Epithelial cell of esophagus (primary cell): ENCODE measurements around the gene SPHK2.

Source experiments
- DNase-seq: peaks from one replicate; pipeline ENCODE4 v3.0.0; 2010; ENCODE audit warnings: low read depth
- H3K4me3 ChIP-seq: 2 replicates; pipeline ENCODE4 v1.5.1; 2011; ENCODE audit warnings: mild to moderate bottlenecking, low read length, control low read depth
- TF ChIP-seq, protein P1 (sequence below): IDR thresholded peaks from 2 replicates; pipeline ENCODE4 v1.5.1; 2011; ENCODE audit warnings: low read depth, mild to moderate bottlenecking, low read length, control low read depth, inconsistent platforms; ENCODE audit not compliant: insufficient read depth; ENCODE audit errors: missing control alignments

The SPHK2 gene

DNA sequence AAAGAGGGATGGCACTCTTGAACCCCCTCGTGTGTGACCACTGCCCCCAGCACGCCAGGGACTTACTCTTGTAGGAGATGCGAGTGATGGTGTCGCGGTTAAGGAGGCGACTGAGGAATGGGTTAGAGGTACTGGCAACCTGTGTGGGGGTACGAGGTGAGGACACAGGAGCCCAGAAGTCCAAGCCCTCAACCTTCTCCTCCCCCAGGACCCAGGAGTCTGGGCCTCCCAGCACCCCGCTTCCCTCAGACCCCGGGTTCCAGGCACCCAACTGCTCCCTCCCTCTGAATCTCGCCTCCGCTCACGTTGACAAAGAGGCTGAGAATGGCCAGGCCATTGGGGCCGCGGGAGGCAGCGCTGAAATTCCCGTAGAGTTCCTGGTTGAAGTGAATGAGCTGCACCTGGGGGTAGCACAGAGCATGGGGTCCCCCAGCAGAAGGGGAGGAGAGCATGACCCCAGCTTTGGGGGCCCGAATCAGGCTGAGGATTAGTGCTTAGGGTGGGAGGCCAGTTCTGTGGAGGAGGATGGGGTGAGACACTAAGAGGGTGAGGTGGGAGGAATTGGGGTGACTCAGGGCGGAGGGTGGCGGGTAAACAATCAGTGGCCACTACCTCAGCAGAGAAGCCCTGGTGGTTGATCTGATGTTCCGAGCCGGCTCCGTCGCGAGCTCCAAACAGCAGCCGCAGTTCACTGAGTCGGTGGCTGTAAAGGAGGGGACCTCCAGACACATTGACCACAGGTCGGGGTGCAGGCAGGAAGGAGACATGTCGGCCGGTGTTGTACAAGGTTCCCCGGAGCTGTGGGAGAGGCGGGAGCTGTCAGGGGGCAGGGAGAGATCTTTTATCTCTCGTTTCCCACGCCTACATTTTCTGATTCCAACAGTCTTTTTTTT, 20.4 kb downstream of the SPHK2 start:
- no peak for DNase-seq
- TF ChIP-seq, protein P1, sequence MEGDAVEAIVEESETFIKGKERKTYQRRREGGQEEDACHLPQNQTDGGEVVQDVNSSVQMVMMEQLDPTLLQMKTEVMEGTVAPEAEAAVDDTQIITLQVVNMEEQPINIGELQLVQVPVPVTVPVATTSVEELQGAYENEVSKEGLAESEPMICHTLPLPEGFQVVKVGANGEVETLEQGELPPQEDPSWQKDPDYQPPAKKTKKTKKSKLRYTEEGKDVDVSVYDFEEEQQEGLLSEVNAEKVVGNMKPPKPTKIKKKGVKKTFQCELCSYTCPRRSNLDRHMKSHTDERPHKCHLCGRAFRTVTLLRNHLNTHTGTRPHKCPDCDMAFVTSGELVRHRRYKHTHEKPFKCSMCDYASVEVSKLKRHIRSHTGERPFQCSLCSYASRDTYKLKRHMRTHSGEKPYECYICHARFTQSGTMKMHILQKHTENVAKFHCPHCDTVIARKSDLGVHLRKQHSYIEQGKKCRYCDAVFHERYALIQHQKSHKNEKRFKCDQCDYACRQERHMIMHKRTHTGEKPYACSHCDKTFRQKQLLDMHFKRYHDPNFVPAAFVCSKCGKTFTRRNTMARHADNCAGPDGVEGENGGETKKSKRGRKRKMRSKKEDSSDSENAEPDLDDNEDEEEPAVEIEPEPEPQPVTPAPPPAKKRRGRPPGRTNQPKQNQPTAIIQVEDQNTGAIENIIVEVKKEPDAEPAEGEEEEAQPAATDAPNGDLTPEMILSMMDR, result no peak

DNA sequence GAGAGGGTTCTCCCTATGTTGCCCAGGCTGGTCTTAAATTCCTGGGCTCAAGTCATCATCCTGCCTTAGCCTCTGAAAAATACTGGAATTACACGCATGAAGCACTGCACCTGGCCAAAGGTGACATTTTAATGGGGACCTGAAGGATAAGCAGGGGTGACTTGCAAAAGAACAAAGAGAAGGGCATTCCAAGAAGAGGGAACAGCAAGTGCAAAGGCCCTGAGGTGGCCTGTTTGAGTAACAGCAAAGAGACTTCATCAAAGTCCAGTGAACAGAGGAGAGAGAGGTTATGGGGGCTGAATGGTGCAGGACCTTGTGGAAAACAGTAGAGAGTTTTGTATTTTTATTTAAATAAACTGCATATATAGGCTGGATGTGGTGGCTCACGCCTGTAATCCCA, 22.5 kb downstream of the SPHK2 start:
- no peak overlapping the region for H3K4me3 ChIP-seq
- TF ChIP-seq, protein P1, result no peak
- no peak for DNase-seq

More for the DNA sequence above, 20.4 kb downstream of the SPHK2 start:
- no peak overlapping the region for H3K4me3 ChIP-seq

DNA sequence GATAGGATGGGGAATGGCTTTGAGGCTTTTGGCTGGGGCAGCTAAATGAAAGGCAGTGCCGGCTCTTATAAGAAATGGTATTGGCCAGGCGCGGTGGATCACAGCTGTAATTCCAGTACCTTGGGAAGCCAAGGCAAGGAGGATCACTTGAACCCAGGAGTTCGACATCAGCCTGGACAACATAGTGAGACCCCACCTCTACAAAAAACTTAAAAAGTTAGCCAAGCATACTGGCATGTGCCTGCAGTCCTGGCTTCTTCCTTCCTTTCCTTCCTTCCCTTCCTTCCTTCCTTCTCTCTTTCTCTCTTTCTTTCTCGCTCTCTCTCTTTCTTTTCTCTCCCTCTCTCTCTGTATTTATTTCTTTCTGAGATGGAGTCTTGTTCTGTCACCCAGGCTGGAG, 23.6 kb downstream of the SPHK2 start:
- no peak for DNase-seq
- H3K4me3 ChIP-seq, result no peak overlapping the region
- TF ChIP-seq, protein P1, result no peak

DNA sequence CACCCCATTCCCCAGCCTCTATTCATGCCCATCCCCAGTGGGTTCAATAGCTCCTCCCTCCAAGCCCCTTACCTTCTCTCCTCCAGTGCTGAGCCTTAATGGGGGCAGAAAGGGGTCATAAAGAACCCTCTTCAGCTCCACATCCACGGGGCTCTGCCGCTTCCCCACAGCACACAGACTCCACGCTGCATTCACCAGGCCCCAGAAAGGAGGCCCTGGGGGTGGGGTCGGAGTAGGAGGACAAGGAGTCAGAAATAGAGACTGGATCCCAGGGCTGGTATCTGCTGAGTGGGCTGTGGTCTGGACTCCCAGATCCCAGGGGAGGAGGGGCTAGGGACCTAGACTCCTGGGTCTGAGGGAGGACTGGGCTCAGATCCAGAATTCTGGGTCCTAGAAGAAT, 25.0 kb downstream of the SPHK2 start:
- TF ChIP-seq, protein P1, result no peak
- no peak overlapping the region for H3K4me3 ChIP-seq
- DNase-seq, result no peak

DNA sequence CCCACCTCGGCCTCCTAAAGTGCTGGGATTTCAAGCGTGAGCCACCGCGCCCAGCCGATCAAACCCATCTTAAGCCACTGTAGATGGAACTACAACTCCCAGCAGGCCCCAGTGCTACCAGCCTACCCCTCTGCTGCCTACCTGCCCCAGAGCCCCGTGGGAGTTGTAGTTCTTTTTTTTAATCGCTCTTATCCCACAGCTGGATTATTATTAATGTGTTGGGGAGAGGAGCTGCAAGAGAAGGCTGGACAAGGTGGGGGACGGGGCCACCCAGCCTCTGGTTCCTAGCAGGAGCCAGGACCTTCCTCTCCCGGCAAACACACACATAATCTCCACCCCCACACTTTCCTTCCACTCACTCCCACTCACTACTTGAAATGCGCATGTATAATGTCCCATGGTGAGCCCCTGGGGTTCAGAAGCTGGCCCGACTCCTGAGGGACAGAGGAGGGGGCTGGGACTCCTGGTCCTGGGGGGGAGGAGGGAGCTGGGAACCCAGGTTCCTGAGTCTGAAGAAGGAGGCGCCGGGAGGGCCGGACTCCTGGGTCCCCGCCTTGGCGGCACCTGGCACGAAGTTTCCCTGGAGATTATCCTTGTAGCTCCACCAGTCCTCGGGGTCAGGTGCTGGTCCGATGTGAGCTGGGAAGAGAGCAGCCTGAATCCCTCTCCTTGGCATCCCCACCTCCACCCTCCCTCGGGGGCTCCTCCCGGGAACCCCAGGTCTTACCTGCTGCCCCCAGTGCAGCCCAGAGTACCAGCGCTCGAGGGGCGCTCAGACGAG, 25.7 kb downstream of the SPHK2 start:
- TF ChIP-seq, protein P1, result no peak
- H3K4me3 ChIP-seq, result peak overlapping the region; percentile 67
- peak; percentile 73 for DNase-seq

DNA sequence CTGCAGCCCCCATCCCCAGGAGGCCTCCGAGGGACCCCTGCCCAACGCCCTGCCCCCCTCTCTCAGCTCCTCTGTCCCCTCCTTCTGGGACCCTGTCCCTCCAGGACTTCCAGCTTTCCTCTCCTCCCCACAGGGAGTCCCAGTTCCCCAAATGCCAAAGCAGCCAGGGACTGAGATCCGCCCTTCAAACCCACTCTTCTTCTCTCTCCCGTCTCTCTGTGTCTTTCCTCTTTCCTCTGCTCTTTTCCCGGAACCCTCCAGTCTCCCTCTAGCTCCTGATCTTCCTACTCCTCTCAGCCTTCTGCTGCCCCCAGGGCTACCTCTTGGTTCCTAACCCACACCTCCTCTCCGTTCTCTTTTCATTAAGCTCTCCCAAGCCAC, 26.3 kb downstream of the SPHK2 start:
- TF ChIP-seq, protein P1, result no peak
- no peak for DNase-seq
- H3K4me3 ChIP-seq, result peak overlapping the region; percentile 67
